NCI-H146 treated with DMSO at 0.1 percent for 48 hours (cell line): Measurements from ENCODE around the gene ITPA.
"Not testable (repeated sequence)": the region's sequence is repeated elsewhere in the genome, so short reads cannot be mapped to it uniquely, and the experiment has no call there.

Experiments used
- DNase-seq: peaks from one replicate; lab custom pipeline; 2025; ENCODE audit not compliant: unreplicated experiment; lab: John Stamatoyannopoulos, UW

ITPA gene

GRCh38 chr20:3172933-3173609, 36.2 kb upstream of the ITPA start, which contains the start of gene LZTS3:
TSS of gene LZTS3 (minus strand) at chr20:3173549. CDS start at chr20:3167163, 6,386 bp downstream.
- peak; percentile 67 for DNase-seq

- peak; percentile 70 for DNase-seq
Observed at GRCh38 chr20:3173610-3174441, 35.5 kb upstream of the ITPA start.

GRCh38 chr20:3174442-3175261, 34.6 kb upstream of the ITPA start:
- no peak for DNase-seq

DNA sequence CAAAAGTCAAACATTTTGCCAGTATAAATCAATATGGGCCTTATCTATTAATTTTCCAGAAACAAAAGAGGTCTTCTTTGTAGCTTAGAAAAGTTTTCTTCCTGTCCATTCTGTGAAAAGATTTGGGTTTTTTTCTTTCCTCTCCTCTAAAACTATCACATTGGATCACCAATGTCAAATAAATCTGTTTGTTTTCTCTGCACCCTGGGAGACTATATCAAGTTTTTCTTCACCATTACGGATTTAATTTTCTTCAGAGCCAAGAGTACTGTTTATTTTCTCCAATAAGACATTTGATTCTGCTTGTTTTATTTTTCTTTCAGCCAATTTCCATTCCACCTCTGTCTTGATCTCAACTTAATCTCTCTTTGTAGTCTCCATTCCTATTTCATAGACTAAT, 34.0 kb upstream of the ITPA start:
- no peak for DNase-seq

- DNase-seq = no peak
Observed at GRCh38 chr20:3177746-3178485, 31.4 kb upstream of the ITPA start.

GRCh38 chr20:3180319-3180718, 29.0 kb upstream of the ITPA start:
- DNase-seq = no peak

DNA sequence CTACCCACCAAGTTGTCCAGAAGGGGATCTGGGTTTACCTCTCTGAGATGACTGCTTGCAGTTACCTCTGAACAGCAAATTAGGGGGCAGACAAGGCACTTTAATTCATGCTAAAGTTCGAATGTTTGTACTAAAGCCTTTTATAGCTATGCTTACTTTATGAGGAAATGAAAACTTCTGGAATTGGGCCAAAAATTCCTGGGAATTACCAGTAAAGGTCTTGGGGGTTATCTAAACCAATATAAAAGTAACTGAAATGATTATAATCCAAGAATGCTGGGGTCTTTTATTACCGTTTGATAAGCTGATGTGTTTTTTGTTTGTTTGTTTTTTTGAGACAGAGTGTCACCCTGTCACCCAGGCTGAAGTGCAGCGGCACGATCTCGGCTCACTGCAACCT, 28.0 kb upstream of the ITPA start:
- DNase-seq = no peak

DNA sequence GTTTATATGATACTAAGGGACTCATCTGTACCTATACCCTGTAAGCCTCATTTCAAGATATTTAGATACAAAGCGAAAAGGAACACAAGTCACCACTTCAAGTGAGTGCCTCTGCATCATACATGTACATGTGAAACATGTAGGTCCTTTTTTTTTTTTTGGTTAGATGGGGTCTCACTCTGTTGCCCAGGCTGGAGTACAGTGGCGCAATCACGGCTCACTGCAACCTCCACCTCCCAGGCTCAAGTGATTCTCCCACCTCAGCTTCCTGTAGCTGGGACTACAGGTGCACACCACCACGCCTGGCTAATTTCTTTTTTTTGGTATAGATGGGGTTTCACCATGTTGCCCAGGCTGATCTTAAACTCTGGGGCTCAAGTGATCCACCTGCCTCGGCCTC, 26.9 kb upstream of the ITPA start:
- not testable (repeated sequence) for DNase-seq

DNA sequence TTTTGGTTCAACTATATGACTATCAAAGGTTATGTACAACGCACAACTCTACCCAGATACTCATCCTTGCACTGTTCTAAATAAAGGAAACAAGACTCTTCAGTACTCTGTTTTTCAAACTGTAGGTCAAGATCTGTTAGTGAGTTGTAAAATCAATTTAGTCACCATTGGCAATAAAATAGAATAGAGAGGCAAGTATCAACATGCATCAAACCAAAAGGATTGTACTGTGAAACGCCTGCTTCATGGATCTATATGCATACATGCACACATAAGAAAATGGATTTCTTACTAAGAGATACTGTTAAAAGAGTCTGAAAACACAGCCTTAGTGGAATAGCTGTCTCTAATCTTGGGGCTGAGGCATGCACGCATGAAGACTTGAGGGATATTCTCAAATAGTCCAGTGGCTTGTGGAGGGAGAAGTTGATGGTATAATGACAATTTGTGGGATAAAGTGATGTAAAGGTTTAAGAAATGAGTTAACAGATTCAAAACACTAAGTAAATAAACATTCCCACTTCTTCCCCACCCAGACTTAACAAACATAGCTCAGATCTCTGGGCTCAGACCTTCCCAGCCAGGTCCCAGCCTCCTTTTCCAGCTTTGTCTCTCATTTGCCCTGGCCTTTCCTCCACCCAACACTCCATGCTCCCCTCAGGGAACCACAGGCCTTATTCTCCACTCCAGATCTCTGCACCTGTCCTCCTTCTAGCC, 25.2 kb upstream of the ITPA start:
- no peak for DNase-seq

- not testable (repeated sequence) for DNase-seq
Observed at GRCh38 chr20:3187861-3188260, 21.4 kb upstream of the ITPA start.

- no peak for DNase-seq
Observed at GRCh38 chr20:3188823-3189413, 20.4 kb upstream of the ITPA start.

DNA sequence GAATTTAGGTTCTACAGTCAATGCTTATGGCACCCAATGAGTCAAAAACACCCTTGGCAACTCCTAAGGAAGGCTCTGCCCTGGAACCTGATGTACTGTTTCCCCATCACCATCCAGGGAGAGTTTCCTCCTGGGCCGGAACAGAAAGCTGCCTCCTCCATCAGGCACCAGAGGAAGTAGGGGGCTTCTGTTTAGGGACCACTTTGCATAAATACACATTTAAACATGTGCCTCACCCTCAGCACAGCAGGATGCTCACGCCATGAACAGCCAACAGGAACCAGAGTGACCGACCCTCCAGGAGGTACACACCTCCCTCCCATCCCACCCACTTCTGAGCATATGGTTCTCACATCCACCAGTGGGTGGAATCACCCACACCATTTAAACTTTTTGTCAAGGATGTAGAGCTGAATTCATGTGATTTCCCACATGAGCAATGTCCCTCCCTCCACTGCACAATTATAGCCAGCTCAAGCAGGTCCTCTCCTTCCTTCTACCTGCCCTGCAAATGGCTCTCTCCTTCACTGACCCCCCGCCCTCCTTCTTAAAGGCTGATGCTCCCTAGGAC, 19.7 kb upstream of the ITPA start:
- no peak for DNase-seq

GRCh38 chr20:3190681-3191111, 18.6 kb upstream of the ITPA start:
- DNase-seq = no peak

- DNase-seq = no peak
Observed at GRCh38 chr20:3192226-3193015, 16.9 kb upstream of the ITPA start.

- no peak for DNase-seq
Observed at GRCh38 chr20:3193806-3194616, 15.3 kb upstream of the ITPA start.

DNA sequence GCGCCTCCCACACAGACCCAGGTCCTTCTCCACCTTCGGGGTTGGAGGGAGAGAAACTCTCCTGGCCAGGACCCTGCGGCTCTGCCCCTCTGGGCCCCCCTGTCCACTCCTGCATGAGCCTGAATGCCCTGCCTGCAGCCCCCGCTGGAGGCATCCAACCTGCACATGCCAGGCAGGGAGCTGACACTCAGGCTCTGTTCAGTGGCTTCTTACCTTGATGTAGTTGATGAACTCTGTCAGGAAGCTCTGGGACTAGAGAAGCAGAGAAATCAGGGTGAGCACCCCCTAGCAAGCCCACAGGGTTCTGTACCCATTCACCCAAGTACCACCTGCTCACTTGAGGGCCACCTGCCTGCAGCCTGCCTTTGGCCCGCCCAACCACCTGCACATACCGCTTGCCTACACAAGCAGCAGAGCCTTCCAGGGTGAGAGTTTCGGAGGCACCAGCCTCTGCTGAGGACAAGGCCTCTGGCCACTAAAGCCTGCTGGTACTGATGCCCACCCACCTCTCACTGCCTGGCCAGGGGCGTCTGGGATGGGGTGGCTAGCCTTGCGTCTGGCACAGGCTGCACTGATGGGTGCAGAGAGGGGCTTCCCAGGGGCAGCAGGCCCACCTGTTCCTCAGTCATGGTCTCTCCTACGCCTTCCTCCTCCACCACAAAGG, 14.5 kb upstream of the ITPA start:
- DNase-seq = no peak

GRCh38 chr20:3195590-3196237, 13.6 kb upstream of the ITPA start:
- DNase-seq = no peak
